GM12878 (cell line): ENCODE measurements around the gene NLGN4X. TPM values are rescaled to one million over a fixed set of nuclear protein-coding genes. Genes with fewer than 3 reads are reported as not detected.

ENCODE experiments used
- BCL11A ChIP-seq: IDR thresholded peaks from 2 replicates; pipeline ENCODE4 v1.6.1; 2011; ENCODE audit warnings: low read depth, low read length
- CUX1 ChIP-seq: IDR thresholded peaks from 2 replicates; pipeline ENCODE4 v1.6.1; 2012; ENCODE audit warnings: improper control_type of control experiment, low read depth, low read length; ENCODE audit not compliant: insufficient replicate concordance
- MXI1 ChIP-seq: fragments of 150-350 bp; IDR thresholded peaks from 2 replicates; pipeline ENCODE4 v1.6.1; 2011; ENCODE audit warnings: low read depth, mild to moderate bottlenecking, inconsistent platforms, low read length, improper control_type of control experiment
- NR2C2 ChIP-seq: IDR thresholded peaks from 2 replicates; pipeline ENCODE4 v1.6.1; 2011; ENCODE audit warnings: borderline replicate concordance, low read depth; ENCODE audit not compliant: control insufficient read depth, insufficient read length
- SREBF1 ChIP-seq: IDR thresholded peaks from 2 replicates; pipeline ENCODE4 v1.6.1; 2012; ENCODE audit warnings: mild to moderate bottlenecking, low read length
- STAT1 ChIP-seq: fragments of 450-650 bp; conservative IDR thresholded peaks from 2 replicates; pipeline ENCODE4 v1.6.1; 2014; ENCODE audit warnings: antibody characterized with exemption, mild to moderate bottlenecking
- ZBED1 ChIP-seq: IDR thresholded peaks from 2 replicates; pipeline ENCODE4 v1.6.1; 2016; ENCODE audit warnings: borderline replicate concordance
- ZBTB4 ChIP-seq: fragments of 450-650 bp; formaldehyde crosslinking; IDR thresholded peaks from 2 replicates; pipeline ENCODE4 v1.4.0; 2022; ENCODE audit warnings: mild to moderate bottlenecking, moderate library complexity
- polyA plus RNA-seq, 11 experiments: library from polyadenylated mRNA; depleted of rRNA in 4 of 11; unstranded in 6 of 11; stranded (reverse) in 5 of 11; fragments of >200 nt; fragmentation: Nextera tagmentation in 4 of 11; fragmentation: Illumina TruSeq in 1 of 11; extraction: Ambion mirVana in 4 of 11; extraction: Trizol in 1 of 11; gene quantifications; 1 replicate in 1 of 11; 2 replicates in 10 of 11; pipeline versions ENCODE4 v1.2.1 to v1.2.3, GENCODE V29; 2011 to 2016; ENCODE audit warnings: inconsistent platforms in 2 of 11, missing spikeins in 2 of 11, low read depth in 1 of 11
- total RNA-seq, 4 experiments: library from RNA; depleted of rRNA in 3 of 4; stranded (reverse); fragments of >200 nt in 3 of 4; fragmentation: Illumina TruSeq in 1 of 4; extraction: Trizol in 1 of 4; gene quantifications; 2 replicates each; pipeline versions ENCODE4 v1.2.1 to v1.2.3, GENCODE V29; 2013 to 2021

The NLGN4X gene
- total and polyA plus RNA-seq, 10 of the 15 experiments (the other 5 are each of a cell fraction or from before 2014, with no cell fraction given): 0.02 to 1.5 (median 0.09) TPM; not detected in 2

- no peak for TF ChIP-seq CUX1
- TF ChIP-seq MXI1: no peak
- no peak for TF ChIP-seq BCL11A
- no peak for TF ChIP-seq ZBTB4 (CRISPR knock-in tag)
- TF ChIP-seq SREBF1: no peak
- no peak for TF ChIP-seq STAT1
- no peak for TF ChIP-seq ZBED1
- TF ChIP-seq NR2C2: no peak
- TF ChIP-seq, all 136 proteins: peak for 0
Measured at GRCh38 chrX:6026980-6027379, 201.7 kb downstream of the NLGN4X start (continued).
